Stimulated activated CD8-positive, alpha-beta memory T cell treated with anti-CD3 and anti-CD28 coated beads, Interleukin-15, amount 100 ng/mL, for 24 hours (primary cell): ENCODE results near the gene KDR.

Source experiments
- DNase-seq: peaks from one replicate; pipeline ENCODE4 v3.0.0-alpha.2; 2020; ENCODE audit warnings: low read depth

KDR gene

GRCh38 chr4:55029821-55030503 lies 95.4 kb downstream of the KDR start:
- no peak for DNase-seq

GRCh38 chr4:55029321-55029720 lies 96.1 kb downstream of the KDR start:
- no peak for DNase-seq
